Psoas muscle (tissue), 8 donors: ENCODE data around the gene SEC11A. TPM values are rescaled to one million over a fixed set of nuclear protein-coding genes. Genes with fewer than 3 reads are reported as not detected.

Experiments used
- ATAC-seq, 4 donors: fragments of 200-7000 bp; cut with Tn5 transposase; one replicate each; pipeline ENCODE4 v1.9.1; 2020; ENCODE audit warnings: moderate library complexity in 3 of 4, mild to moderate bottlenecking in 2 of 4
- DNase-seq, 2 donors: peaks; one replicate each; pipeline ENCODE4 v3.0.0-alpha.2; 2020
- H3K27ac ChIP-seq: fragments of 200-600 bp; one replicate; pipeline ENCODE4 v1.8.0; 2022
- H3K27me3 ChIP-seq, 3 donors: fragments of 200-600 bp in 1 of 3; one replicate each; pipeline versions ENCODE4 v1.6.1 to v1.8.0; 2013 to 2022; ENCODE audit warnings: low read length in 2 of 3, mild to moderate bottlenecking in 2 of 3, moderate library complexity in 1 of 3; ENCODE audit not compliant: insufficient read depth in 3 of 3
- H3K36me3 ChIP-seq, 2 donors: fragments of 200-600 bp in 1 of 2; one replicate each; pipeline versions ENCODE4 v1.6.1 to v1.8.0; 2013 to 2022; ENCODE audit warnings: low read depth in 1 of 2, mild to moderate bottlenecking in 1 of 2, moderate library complexity in 1 of 2; ENCODE audit not compliant: insufficient read depth in 1 of 2
- H3K4me1 ChIP-seq: fragments of 200-600 bp; one replicate; pipeline ENCODE4 v1.8.0; 2022
- H3K4me3 ChIP-seq: fragments of 200-600 bp; one replicate; pipeline ENCODE4 v1.8.0; 2022; ENCODE audit warnings: mild to moderate bottlenecking
- H3K9me3 ChIP-seq: fragments of 200-600 bp; one replicate; pipeline ENCODE4 v1.8.0; 2022
- WGBS, 3 donors: extraction: QIAGEN DNeasy Blood & Tissue Kit; methylation state at CpG; one replicate each; pipeline versions ENCODE4 v1.1.6 to v1.1.7; 2013; 5-methylcytosine and 5-hydroxymethylcytosine counted together
- intact Hi-C, 2 donors: fragments of 100-400 bp; cut with DNase I; formaldehyde crosslinking; loops; one replicate each; pipeline versions ENCODE4 v1.11.0 to v1.14.2; 2022
- polyA plus RNA-seq, 3 donors: library from polyadenylated mRNA; stranded (reverse); fragments of 200-250 nt; gene quantifications; one replicate each; pipeline ENCODE4 v1.2.3, GENCODE V29; 2013
- total RNA-seq, 4 donors: library from RNA; stranded (reverse); fragmentation: NEBNext Ultra II Directional in 2 of 4; extraction: Animal tissue kit (Norgen Biotek cat#: 25700) in 2 of 4; gene quantifications; one replicate each; pipeline versions ENCODE4 v1.2.1 to v1.2.4, GENCODE V29; 2021 to 2023
- TF ChIP-seq, protein P1 (sequence below): fragments of 200-600 bp; IDR thresholded peaks from one replicate; pipeline ENCODE4 v1.8.0; 2022; ENCODE audit warnings: antibody characterized with exemption
- donor health status: healthy with polysubstance abuse.
- donor health status: DM: no; HTN: no; CAD: no; lungs with moderate emphysema.
- donor health status: Bipolar disorder and iron deficiency.
- donor health status: healthy.
- donor health status: DM: yes; HTN: yes; CAD: no.
- donor health status: DM: no; HTN: no; CAD: no.
- donor health status: DM: no; HTN: no; CAD: no.
- donor health status: DM: yes; HTN: yes; CAD: no.

The SEC11A gene
- total and polyA plus RNA-seq, 7 donors = 80.7 to 237 (median 106) TPM

DNA sequence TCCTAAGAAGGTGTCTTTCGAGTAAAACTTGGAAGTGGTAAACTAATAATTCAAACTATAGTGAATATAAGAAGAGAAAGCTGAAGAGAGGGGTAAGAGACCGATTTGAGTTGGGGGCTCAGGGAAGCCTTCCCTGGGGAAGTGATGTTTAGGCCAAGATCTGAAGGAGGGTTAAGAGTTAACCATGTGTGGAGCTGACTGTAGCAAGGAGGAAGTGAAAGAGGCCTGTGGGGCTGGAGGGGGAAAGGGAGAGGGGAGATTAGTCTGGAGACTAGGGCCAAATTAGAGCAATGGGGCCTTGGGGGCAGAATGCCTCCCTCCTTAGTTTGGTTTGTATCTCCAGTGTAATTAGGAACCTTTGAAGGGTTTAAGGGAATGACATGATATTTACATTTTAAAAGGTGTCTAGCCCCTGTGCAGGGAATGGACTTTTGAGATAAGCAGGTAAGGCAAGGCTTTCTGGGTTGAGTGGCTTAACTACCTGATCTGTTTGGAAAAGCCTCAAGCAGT, 34.7 kb upstream of the SEC11A start:
- no peaks in the 10 kb centered on the region for H3K27me3 ChIP-seq
- TF ChIP-seq, protein P1, sequence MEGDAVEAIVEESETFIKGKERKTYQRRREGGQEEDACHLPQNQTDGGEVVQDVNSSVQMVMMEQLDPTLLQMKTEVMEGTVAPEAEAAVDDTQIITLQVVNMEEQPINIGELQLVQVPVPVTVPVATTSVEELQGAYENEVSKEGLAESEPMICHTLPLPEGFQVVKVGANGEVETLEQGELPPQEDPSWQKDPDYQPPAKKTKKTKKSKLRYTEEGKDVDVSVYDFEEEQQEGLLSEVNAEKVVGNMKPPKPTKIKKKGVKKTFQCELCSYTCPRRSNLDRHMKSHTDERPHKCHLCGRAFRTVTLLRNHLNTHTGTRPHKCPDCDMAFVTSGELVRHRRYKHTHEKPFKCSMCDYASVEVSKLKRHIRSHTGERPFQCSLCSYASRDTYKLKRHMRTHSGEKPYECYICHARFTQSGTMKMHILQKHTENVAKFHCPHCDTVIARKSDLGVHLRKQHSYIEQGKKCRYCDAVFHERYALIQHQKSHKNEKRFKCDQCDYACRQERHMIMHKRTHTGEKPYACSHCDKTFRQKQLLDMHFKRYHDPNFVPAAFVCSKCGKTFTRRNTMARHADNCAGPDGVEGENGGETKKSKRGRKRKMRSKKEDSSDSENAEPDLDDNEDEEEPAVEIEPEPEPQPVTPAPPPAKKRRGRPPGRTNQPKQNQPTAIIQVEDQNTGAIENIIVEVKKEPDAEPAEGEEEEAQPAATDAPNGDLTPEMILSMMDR = no peak
- ATAC-seq (no peak), DNase-seq (no peak)
- no peaks in the 10 kb centered on the region for H3K36me3 ChIP-seq
- intact Hi-C loops = loop anchor here in 1 of 2 donors (2.0 to 5.0 kb wide), 2 partner anchors 34 to 98 kb away; partner anchors contain the start of gene WDR73
- 22 to 45% (median 26%) methylated on average over 2 of the region's 2 CpGs for WGBS, 3 donors
- no peaks in the 10 kb centered on the region for H3K9me3 ChIP-seq
- peak overlapping the region; percentile 99 for H3K27ac ChIP-seq
- peak overlapping the region; percentile 92 for H3K4me3 ChIP-seq
- peaks cover 74% of the 10 kb centered on the region for H3K4me1 ChIP-seq

DNA sequence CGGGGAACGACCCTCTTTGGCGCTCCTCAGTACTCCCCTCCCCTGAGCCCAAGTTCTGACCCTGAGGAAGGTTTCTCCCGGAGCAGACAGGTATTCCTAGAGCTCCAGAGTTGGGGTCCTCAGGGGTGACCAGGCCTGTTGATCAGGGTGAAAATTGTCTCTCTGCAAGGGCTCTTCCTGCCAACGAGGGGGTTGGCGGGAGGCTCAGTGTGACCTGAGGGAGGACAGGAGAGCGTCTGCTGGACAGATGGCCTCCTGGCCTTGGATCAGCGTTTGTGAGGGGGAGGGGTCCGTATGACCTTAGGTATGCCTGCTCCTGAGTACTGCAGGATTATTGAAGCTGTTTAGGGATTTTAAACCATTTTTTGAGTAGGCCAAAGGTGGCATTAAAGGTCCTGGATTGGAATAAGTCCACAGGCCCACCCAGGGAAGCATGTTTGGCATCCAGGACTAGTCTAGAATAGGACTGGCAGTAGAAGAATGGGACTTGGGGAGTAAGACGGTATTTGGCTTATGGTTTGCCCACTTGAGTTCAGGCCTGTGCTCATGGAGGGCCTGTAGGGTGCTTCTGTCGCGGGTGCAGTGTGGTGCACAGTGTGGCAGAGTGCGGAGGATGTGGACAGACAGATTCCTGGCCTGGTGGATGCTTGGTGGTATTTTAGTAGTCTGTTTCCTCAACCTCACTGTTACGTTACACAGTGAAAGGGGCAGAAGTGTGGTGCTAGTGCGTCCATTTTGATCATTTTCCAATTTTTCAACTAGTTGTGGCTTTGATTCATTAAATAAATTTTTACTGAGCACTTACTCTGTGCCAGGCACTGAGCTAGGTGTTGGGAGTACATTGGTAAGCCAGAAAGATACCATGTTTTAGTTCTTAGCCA, 33.4 kb upstream of the SEC11A start:
- intact Hi-C loops = loop anchor here (5.0 to 10.0 kb wide), 3 partner anchors 68 to 175 kb away; partner anchors contain the start of gene ALPK3 (in 1 of the 2)
- peak overlapping the region; percentile 92 for H3K4me3 ChIP-seq
- WGBS, 3 donors = 2 to 5% (median 3%) methylated on average over 12 to 15 of the region's 15 CpGs
- DNase-seq (peak; percentile 47 to 72), ATAC-seq (peak; percentile 33 to 59 (median 39))
- H3K9me3 ChIP-seq = no peaks in the 10 kb centered on the region
- peaks cover 75% of the 10 kb centered on the region for H3K4me1 ChIP-seq
- no peaks in the 10 kb centered on the region for H3K27me3 ChIP-seq
- H3K36me3 ChIP-seq = no peaks in the 10 kb centered on the region
- TF ChIP-seq, protein P1 = no peak
- H3K27ac ChIP-seq = peak overlapping the region; percentile 99

DNA sequence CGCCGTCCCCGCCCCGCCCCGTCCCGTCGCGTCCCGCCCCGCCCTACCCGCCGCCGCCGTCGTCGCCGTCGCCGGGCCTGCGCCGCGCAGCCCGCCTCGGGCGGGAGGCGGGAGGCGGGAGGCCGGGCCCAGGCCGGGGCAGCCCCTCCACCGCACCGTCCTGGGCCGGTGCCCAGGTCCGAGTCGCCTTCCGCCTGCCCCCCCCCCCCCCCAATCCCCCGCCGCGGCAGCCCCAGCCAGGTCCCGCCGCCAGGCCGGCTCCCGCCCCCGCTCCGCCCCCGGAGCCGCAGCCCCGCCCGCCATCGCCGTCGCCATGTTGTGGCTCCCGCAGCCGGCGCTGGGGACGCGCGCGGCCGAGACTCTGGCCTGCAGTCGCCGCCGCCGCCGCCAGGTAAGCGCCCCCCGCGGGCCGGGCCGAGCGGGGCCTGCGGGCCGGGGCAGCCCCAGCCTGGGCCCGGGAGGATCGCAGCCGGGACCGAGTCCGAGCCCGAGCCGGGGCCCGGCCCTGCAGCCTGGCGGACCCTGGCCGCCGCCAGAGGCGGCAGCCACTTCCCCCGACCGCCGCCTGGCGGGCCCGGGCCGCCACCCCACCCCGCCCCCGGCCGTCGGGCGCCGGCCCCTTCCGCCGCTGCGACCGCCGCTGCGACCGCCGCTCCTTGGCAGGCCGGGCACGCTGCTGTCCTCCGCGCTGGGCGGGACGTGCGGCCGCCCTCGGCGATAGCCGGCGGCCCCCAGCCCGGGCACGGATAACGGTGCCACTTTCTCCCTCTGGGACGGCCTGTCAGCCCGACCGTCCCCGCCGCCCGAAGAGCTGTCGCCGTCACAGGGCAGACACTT, 32.6 kb upstream of the SEC11A start, which contains the start of gene ZNF592:
TSS of gene ZNF592 (plus strand) at position 319 of the 837 bp plus-strand sequence. CDS start 34,084 bp downstream, outside the sequence.
- peak; percentile 66 to 76 (median 72) for ATAC-seq
- TF ChIP-seq, protein P1 = peak; percentile 58
- peak within 1 kb of the TSS; percentile 99 for H3K27ac ChIP-seq
- H3K4me3 ChIP-seq = peak within 1 kb of the TSS; percentile 92
- peak; percentile 88 to 93 for DNase-seq
- intact Hi-C loops = loop anchor here (5.0 to 10.0 kb wide), 3 partner anchors 69 to 176 kb away; partner anchors contain the start of gene ALPK3 (in 1 of the 2)
- no peaks in the 10 kb centered on the region for H3K27me3 ChIP-seq
- no peaks in the 10 kb centered on the region for H3K36me3 ChIP-seq
- no peaks in the 10 kb centered on the region for H3K9me3 ChIP-seq
- H3K4me1 ChIP-seq = peaks cover 67% of the 10 kb centered on the region
- 0 to 1% (median 1%) methylated on average over 23 to 127 of the region's 127 CpGs for WGBS, 3 donors

DNA sequence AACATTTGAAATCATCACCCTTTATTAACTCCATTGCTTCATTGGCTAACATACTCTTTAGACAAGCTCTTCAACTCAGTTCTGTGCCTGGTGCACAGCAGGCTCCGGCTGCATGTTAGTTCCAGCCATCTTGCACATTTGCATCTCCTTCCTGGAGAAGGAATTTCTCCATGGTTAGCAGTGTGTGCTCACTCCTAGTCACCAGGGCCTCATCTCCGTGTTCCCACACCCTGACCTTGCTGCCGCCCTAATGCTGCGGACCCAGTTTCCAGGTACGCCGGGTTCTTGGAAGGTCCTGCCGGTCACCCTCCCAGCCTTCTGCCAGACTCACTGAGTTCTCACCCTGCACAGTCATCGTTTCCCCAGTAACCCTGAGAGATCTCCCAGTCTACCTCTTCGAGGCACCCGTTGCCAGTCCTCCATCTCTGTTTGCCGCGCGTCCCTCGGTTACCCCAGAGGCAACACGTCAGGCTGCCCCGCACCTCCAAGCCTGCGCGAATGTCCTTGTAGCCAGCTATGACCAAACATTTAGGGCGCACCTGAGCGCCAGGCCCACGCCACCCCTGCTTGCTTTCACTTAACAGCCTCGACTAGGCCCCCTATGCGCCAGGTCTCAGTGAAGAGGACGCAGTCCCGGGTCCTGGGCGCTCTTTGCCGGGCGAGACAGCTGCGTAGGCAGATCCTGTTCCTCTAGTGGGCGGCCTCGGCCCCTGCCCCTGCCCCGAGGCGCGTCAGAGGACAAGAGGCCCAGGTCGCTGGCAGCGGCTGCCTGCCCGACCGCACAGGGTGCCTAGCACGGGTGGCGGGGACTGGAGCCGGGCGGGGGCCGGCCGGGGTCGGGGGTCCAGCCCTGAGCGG, 31.7 kb upstream of the SEC11A start:
- Histone ChIP-seq H3K4me1 (peaks cover 58% of the 10 kb centered on the region), H3K4me3 (peak overlapping the region; percentile 80), H3K27ac (peak overlapping the region; percentile 99), H3K27me3 (no peaks in the 10 kb centered on the region), H3K9me3 (no peaks in the 10 kb centered on the region), H3K36me3 (no peaks in the 10 kb centered on the region)
- TF ChIP-seq, protein P1 = no peak
- intact Hi-C loops = loop anchor here (1.0 to 10.0 kb wide), 4 partner anchors 31 to 177 kb away; partner anchors contain the start of genes ALPK3 (in 1 of the 2) and SEC11A (in 1 of the 2)
- WGBS, 3 donors = 0 to 2% (median 1%) methylated on average over 37 to 46 of the region's 46 CpGs
- ATAC-seq = peak; percentile 60 to 73 (median 66)
- peak; percentile 85 to 90 for DNase-seq
